NCI-H1417 treated with DMSO at 0.1 percent for 48 hours (cell line): ENCODE results near the gene ARHGAP26.

ENCODE experiments used
- DNase-seq: peaks from one replicate; lab custom pipeline; 2025; lab: John Stamatoyannopoulos, UW

ARHGAP26 gene

DNA sequence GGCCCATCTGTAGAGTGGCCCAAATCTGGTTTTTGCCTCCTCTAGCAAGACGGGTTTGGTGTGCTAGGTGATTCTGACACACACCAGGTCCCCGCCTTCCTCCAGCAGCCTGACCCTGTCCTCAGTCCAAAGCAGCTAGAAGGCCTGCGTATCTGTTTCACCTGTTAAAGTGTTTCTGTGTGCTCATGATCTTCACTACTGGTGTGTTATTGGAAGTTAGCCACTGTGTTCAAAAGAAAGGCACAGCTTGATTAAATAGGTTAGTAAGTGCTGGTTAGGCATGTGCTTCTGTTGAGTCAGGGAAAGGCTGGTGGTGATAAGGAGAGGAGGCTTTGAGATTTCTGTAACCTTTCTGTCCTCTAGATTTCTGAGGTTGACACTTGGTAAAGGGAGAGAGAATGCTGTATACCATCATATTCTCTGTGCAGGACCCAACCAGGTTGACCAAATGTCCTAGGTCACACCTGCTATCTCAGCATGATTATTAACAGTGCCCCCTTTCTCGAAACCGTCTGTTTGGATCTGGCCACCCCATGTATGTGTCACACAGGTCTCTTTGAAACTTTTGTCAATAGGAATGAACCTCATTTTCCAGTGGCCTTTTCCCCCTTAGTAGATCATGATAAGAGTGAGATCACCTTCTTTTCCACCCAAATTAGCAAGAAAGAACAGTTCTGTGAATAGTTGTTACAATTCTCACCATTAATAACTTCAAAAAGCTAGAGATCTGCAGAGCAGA lies 58.8 kb downstream of the ARHGAP26 start:
- no peak for DNase-seq

DNA sequence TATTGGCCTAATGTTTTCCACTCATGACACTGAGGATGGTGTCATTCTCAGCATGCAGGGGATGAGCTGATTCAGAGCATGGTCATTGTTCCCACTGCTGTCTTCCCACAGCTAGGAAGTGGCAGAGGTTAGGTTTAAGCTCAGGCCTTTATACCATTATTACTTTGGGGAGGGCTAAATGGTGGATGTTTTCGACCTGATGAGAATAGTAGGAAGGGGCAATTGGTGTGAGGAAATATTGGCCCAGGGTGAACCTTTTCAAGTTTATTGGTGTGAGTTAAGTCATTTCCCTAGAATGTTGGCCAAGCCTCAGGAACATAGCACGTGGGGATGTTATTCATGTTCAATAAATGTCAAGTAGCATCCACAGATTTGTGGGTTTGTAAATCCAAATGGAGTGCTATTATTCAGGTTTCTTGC lies 59.6 kb downstream of the ARHGAP26 start:
- no peak for DNase-seq

DNA sequence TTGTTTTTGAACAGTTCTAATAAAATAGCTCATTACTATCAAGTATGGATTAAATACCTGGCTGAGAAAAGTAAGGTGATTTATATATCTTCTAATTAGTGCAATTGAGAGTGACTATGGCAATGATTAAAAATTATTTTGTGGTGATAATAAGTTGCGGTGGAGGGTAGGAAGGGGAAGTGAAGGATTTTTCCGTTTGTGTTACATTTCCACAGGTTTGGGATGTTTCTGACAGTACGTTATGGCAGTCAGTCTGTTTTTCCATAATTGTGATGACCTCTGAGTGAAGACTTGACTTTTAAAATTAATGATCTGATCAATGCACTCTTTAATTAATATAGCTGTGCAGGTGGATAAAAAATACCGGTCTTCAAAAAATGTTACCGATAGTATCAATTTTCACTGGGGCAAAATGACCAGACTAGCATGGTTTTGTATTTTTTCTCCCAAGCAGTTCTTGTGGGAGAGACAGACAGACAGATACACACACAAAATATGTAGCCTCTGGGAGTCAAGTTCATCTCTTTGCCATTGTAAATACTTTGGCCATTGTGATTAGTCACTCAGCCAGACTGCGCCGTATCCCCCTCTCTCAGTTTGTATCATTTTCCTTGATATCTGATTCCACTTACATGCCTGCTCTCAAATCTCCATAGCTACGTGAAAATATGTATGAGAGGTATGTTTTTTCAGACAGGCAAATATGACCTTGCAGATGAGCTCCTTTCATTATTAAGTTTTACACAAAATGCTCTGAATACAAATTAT lies 60.2 kb downstream of the ARHGAP26 start:
- no peak for DNase-seq

DNA sequence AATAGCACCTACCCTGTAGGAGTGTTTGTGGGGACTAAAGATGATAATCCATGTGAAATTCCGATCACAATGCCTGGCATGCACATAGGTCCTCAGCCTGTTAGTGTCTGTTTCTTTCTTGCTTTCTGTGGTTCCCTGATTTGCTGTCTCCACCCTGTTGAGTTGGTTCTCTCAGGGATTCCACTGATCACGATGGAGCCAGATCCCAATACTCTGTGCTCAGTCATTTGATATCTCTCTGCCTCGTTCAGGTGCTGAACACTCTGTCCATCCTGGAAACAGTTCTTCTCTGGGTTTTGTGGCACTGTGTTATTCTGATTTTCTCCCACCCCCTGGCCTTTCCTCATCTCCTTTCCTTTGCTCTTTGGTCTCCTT lies 60.8 kb downstream of the ARHGAP26 start:
- DNase-seq, result no peak

- no peak for DNase-seq
Observed at GRCh38 chr5:142832263-142832662, 62.1 kb downstream of the ARHGAP26 start.

DNA sequence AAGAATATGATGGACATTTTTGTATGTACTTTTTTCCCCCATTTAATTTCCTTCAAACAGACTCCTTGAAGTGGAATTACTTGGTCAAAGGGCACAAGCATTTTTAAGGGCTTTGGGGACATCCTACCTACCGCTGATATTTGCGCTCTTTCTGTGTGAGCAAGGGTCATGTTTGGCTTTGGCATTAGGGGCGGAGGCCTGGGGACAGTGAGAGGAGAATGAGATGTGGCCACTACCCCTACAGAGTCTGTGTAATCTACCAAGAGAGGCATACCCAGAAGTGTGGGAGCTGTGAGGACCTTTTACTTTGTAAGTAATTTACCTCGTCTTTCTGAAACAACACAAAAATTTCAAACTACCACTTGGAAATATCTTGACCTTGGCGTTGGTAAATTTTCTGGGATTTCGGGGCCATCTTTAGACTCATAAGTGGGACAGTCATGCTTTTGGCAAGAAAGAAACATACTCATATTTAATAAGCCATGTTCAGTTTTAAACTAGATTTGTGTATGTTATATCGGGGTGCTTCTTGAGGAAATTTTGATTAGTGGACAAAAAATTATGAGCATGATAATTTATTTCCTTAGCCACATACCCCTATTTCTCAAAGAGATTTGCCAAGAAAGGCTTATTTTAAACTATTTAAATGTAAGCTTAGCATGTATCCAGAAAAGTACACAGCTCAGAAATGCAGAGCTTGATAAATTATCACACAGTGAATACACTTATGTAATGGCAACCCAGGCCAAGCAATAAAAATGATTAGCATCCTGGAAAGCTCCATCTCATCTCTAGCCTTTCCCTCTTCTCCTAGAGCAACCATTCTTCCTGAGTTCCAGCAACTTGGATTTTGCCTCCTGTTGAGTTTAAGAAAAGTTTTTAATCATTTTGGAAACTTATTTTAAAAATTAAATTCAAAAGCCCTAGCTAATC lies 63.6 kb downstream of the ARHGAP26 start:
- no peak for DNase-seq

DNA sequence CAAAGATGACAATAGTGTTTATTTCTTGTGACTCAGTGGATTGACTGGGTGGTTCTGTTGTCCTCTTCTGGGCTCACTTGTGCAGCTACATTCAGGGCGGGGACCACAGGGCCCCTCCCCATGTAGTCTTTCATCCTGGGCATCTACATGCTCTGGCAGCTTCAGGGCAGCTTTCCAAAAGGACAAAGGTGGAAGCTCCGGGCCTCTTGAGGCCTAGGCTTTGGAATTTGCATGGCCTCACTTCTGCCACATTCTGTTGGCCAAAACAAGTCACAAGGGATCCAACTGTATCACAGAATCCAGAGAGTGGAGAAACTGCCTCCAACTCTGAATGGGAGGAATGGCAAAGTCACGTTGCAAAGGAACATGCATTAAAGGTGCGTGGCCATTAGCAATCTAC lies 64.3 kb downstream of the ARHGAP26 start:
- DNase-seq, result no peak

GRCh38 chr5:142835540-142835939 lies 65.4 kb downstream of the ARHGAP26 start:
- DNase-seq, result no peak

- DNase-seq, result no peak
Observed at GRCh38 chr5:142836048-142836447, 65.9 kb downstream of the ARHGAP26 start.

DNA sequence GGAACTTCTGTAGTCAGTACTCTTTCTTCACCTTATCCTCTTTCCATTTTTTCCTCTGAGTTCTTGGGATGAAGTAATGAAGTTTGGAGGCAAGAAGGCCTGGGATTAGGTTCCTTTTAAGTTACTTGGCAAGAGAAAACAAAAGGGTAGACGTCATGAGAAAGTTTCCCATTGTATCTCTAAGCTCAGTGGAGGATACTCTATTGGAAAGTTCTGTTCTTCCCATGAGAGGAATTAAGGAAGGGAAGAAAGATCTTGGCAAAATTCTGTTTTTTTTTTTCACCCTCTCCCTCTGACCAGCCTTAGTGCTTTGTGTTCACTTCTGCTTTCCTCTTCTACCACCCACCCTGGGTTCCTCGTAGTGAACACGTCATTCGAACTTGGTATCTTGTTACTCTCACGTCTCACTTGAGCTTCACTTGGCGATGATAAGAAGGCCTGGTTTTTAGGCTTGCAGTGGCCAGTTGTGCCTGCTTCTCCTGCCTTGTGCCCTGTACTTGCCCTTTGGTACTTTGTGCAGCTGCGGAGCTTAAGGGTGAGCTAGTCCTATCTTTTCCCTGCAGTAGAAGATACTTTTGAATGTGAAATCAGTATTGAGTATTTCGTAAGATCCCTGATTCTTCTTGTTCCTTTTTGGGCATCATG lies 67.0 kb downstream of the ARHGAP26 start:
- no peak for DNase-seq

DNA sequence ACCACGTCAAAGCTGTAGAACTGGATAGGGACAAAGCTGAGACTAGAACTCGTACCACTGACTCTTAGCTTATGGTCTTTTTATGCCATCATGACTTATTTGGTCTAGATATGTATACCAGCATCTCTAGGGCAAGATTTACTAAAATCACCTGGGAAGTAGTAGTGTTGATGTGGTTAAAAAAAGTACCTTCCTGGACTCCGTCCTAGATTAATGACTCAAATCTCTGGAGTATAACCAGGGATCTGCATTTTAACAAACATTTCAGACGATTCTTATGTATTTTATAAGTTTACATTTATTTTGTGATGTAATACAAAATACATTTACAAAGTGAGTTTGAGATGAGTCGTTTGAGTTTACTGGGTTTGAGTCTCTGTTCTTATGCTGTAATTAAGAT lies 68.7 kb downstream of the ARHGAP26 start:
- DNase-seq, result no peak

- DNase-seq, result no peak
Observed at GRCh38 chr5:142839711-142840346, 69.7 kb downstream of the ARHGAP26 start.

GRCh38 chr5:142840575-142840974 lies 70.4 kb downstream of the ARHGAP26 start:
- DNase-seq, result no peak

GRCh38 chr5:142841511-142842265 lies 71.5 kb downstream of the ARHGAP26 start:
- no peak for DNase-seq

DNA sequence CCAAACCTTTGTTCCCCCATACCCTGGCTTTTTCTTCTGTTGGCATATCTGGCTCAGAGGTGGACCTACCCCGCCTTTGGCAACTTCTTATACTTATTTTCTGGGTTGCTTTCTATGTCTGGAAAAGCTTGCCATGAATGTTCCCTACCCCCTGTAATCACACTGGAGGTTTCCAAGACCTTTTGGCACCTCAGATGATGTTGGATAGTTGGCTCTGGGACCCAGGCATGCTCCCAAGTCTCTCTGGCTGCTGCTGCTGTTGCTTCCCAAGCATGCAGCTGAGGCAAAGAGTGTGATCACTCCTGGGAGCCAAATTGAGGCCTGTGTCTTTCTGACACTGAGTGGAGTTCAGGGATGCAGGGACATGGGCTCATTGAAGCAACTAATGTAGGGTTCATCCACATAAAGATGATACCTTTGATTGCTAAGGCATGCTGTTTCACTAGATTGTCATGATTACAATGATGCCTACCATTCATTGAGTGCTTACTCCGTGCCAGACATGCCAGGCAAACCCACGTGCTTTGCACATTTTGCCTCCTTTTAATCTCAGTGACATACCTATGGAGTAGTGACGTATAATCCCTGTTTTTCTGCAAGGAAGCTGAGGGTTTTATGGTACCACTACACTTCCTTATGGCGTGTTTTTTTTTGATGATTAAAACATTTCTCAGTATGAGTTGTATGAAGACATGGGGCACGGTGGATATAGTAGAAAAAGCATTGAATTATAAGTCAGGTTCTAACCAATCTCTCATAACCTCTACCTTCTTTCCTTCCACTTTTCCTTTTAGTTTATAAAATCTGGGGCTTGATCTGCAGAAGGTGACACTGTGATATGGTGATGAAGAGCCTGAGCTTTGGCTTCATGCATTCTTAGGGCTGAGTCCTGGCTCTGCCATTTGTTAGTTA lies 73.1 kb downstream of the ARHGAP26 start:
- DNase-seq, result no peak

DNA sequence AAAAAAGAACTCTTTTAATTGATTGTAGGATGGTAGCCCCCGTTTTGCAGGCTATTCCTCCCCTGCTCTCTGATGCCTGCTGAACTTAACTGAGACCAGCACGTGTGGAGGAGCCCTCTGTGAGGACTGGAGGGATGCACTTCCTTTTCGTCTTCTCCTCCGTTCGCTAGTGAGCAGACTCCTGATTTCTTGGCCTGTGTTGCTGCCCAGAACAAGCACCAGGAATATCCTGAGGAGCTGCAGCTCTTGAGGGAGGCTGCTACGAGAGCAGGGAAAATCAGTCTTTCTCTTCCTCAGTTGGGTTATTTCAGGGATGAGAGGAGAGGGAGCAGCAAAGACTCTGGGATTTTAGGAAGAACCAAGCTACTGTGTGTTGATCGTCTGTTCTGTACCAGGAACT lies 74.7 kb downstream of the ARHGAP26 start:
- no peak for DNase-seq

GRCh38 chr5:142845402-142845921 lies 75.3 kb downstream of the ARHGAP26 start:
- DNase-seq, result no peak

- DNase-seq, result no peak
Observed at GRCh38 chr5:142845954-142846398, 75.8 kb downstream of the ARHGAP26 start.

DNA sequence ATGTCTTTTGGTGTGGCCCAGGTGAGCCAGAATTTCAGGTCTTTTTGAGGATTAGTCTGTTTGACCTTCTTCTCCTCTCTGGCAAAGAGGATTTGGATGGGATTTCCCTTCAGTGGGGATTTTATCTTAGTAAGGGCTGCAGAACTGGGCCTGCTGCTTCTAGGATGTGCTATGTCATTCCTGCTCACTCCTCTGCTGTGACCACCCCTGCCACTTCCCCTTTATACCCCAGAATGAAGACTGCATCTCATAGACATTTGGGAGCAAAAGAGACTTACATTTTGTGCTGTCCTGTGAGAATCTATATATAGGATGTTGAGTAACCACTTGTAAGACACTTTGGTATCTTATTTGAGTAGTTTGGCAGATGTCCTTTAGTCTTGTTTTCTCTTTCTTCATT lies 76.2 kb downstream of the ARHGAP26 start:
- DNase-seq, result no peak
